ENCODE measurements around the gene IFIT3. TPM values are rescaled to one million over a fixed set of nuclear protein-coding genes. Genes with fewer than 3 reads are reported as not detected.

Gene IFIT3
- total and polyA plus RNA-seq, 2 experiments from 2014 or later, result 0.42 to 0.52 TPM

DNA sequence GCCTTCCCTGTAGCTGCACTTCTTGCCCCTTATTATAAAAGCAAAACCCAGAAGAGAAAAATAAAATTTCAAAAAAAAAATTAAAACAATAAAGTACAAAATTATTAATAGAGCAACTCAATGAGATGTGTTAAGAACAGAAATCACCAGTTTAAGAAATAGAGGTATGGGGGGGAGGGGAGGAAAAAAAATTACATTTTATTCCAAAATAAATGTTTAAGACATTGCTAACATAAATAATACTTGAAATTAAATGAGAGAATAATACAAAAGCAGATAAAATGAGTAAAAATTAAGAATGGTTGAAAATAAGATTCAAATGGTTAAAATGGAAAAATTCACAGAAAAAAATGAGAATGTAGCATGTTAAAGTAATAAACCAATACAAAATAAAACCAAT is 22.9 kb upstream of the IFIT3 start:
- H3K27ac Mint-ChIP-seq, result no peak overlapping the region; the same call in 1 of the 2 replicates
- no peak for ATAC-seq
- no peak overlapping the region for H3K4me3 ChIP-seq

More for the DNA sequence above, 22.9 kb upstream of the IFIT3 start:
- Mint-ChIP-seq H3K27me3 (ENCODE audit: insufficient read depth, low read depth, poor library complexity) (peaks cover 1% of the 10 kb centered on the region), H3K9me3 (no peaks in the 10 kb centered on the region), H3K4me1 (peaks cover 24% of the 10 kb centered on the region), H3K36me3 (ENCODE audit: low read depth) (no peaks in the 10 kb centered on the region), H3K4me3 (no peak overlapping the region)
- Histone ChIP-seq H3K27me3 (ENCODE audit: insufficient read depth) (no peaks in the 10 kb centered on the region), H3K27ac (ENCODE audit: low read depth) (no peak overlapping the region), H3F3A (replicated peaks; ENCODE audit: low read depth) (no peaks in the 10 kb centered on the region), H3K4me2 (no peak overlapping the region), H3K9me2 (ENCODE audit: insufficient read depth) (no peaks in the 10 kb centered on the region), H3K79me2 (replicated peaks; ENCODE audit: insufficient read depth) (no peaks in the 10 kb centered on the region), H2AFZ (no peak overlapping the region), H3K36me3 (ENCODE audit: insufficient read depth) (no peaks in the 10 kb centered on the region), H4K20me1 (replicated peaks; ENCODE audit: insufficient read depth) (no peaks in the 10 kb centered on the region), H3K4me1 (ENCODE audit: insufficient read depth) (peaks cover 13% of the 10 kb centered on the region; the same call in 1 of the 2 replicates)
- TF ChIP-seq ZNF331 (CRISPR knock-in tag; IDR thresholded peaks at IDR 0.05; ENCODE audit: low read depth) (no peak), POLR2AphosphoS5 (IDR thresholded peaks at IDR 0.05; ENCODE audit: low read depth) (no peak), EZH2 (IDR thresholded peaks at IDR 0.05; ENCODE audit: low read depth, unreplicated experiment) (no peak), ZNF114 (CRISPR knock-in tag; IDR thresholded peaks at IDR 0.05) (no peak), STAT1 (IDR thresholded peaks at IDR 0.05; ENCODE audit: unreplicated experiment) (no peak)
- TF ChIP-seq, protein P1, sequence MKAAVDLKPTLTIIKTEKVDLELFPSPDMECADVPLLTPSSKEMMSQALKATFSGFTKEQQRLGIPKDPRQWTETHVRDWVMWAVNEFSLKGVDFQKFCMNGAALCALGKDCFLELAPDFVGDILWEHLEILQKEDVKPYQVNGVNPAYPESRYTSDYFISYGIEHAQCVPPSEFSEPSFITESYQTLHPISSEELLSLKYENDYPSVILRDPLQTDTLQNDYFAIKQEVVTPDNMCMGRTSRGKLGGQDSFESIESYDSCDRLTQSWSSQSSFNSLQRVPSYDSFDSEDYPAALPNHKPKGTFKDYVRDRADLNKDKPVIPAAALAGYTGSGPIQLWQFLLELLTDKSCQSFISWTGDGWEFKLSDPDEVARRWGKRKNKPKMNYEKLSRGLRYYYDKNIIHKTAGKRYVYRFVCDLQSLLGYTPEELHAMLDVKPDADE (IDR thresholded peaks at IDR 0.05), result no peak
- TF ChIP-seq, protein P2, sequence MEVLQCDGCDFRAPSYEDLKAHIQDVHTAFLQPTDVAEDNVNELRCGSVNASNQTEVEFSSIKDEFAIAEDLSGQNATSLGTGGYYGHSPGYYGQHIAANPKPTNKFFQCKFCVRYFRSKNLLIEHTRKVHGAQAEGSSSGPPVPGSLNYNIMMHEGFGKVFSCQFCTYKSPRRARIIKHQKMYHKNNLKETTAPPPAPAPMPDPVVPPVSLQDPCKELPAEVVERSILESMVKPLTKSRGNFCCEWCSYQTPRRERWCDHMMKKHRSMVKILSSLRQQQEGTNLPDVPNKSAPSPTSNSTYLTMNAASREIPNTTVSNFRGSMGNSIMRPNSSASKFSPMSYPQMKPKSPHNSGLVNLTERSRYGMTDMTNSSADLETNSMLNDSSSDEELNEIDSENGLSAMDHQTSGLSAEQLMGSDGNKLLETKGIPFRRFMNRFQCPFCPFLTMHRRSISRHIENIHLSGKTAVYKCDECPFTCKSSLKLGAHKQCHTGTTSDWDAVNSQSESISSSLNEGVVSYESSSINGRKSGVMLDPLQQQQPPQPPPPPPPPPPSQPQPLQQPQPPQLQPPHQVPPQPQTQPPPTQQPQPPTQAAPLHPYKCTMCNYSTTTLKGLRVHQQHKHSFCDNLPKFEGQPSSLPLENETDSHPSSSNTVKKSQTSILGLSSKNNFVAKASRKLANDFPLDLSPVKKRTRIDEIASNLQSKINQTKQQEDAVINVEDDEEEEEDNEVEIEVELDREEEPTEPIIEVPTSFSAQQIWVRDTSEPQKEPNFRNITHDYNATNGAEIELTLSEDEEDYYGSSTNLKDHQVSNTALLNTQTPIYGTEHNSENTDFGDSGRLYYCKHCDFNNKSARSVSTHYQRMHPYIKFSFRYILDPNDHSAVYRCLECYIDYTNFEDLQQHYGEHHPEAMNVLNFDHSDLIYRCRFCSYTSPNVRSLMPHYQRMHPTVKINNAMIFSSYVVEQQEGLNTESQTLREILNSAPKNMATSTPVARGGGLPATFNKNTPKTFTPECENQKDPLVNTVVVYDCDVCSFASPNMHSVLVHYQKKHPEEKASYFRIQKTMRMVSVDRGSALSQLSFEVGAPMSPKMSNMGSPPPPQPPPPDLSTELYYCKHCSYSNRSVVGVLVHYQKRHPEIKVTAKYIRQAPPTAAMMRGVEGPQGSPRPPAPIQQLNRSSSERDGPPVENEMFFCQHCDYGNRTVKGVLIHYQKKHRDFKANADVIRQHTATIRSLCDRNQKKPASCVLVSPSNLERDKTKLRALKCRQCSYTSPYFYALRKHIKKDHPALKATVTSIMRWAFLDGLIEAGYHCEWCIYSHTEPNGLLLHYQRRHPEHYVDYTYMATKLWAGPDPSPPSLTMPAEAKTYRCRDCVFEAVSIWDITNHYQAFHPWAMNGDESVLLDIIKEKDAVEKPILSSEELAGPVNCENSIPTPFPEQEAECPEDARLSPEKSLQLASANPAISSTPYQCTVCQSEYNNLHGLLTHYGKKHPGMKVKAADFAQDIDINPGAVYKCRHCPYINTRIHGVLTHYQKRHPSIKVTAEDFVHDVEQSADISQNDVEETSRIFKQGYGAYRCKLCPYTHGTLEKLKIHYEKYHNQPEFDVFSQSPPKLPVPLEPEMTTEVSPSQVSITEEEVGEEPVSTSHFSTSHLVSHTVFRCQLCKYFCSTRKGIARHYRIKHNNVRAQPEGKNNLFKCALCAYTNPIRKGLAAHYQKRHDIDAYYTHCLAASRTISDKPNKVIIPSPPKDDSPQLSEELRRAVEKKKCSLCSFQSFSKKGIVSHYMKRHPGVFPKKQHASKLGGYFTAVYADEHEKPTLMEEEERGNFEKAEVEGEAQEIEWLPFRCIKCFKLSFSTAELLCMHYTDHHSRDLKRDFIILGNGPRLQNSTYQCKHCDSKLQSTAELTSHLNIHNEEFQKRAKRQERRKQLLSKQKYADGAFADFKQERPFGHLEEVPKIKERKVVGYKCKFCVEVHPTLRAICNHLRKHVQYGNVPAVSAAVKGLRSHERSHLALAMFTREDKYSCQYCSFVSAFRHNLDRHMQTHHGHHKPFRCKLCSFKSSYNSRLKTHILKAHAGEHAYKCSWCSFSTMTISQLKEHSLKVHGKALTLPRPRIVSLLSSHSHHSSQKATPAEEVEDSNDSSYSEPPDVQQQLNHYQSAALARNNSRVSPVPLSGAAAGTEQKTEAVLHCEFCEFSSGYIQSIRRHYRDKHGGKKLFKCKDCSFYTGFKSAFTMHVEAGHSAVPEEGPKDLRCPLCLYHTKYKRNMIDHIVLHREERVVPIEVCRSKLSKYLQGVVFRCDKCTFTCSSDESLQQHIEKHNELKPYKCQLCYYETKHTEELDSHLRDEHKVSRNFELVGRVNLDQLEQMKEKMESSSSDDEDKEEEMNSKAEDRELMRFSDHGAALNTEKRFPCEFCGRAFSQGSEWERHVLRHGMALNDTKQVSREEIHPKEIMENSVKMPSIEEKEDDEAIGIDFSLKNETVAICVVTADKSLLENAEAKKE (CRISPR knock-in tag; IDR thresholded peaks at IDR 0.05), result no peak
- DNase-seq (ENCODE audit: low spot score), result no peak

Measured in GM23338 (cell line).